Inflammatory macrophage treated with lipopolysaccharide for 1 hour (primary cell): ENCODE results near the gene SNW1.
A peak's percentile ranks its signal among the peaks of the same experiment; 100 is the strongest.
"Not testable (repeated sequence)": the region's sequence is repeated elsewhere in the genome, so short reads cannot be mapped to it uniquely, and the experiment has no call there.

Source experiments
- DNase-seq, 2 donors: peaks; one replicate each; pipeline ENCODE4 v3.0.0-alpha.2; 2020 to 2022

The SNW1 gene

DNA sequence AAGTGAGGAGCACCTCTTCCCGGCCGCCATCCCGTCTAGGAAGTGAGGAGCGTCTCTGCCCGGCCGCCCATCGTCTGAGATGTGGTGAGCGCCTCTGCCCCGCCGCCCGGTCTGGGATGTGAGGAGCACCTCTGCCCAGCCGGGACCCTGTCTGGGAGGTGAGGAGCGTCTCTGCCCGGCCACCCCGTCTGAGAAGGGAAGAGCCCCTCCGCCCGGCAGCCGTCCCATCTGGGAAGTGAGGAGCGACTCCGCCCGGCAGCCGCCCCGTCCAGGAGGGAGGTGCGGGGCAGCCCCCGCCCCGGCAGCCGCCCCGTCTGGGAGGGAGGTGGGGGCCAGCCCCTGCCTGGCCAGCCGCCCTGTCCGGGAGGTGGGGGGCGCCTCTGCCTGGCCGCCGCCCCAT, 13.5 kb downstream of the SNW1 start:
- not testable (repeated sequence) for DNase-seq

- DNase-seq, result no peak
These were observed 14.8 kb downstream of the SNW1 start for GRCh38 chr14:77746064-77746702.

- DNase-seq, result no peak
These were observed 19.5 kb downstream of the SNW1 start for GRCh38 chr14:77741438-77741837.

DNA sequence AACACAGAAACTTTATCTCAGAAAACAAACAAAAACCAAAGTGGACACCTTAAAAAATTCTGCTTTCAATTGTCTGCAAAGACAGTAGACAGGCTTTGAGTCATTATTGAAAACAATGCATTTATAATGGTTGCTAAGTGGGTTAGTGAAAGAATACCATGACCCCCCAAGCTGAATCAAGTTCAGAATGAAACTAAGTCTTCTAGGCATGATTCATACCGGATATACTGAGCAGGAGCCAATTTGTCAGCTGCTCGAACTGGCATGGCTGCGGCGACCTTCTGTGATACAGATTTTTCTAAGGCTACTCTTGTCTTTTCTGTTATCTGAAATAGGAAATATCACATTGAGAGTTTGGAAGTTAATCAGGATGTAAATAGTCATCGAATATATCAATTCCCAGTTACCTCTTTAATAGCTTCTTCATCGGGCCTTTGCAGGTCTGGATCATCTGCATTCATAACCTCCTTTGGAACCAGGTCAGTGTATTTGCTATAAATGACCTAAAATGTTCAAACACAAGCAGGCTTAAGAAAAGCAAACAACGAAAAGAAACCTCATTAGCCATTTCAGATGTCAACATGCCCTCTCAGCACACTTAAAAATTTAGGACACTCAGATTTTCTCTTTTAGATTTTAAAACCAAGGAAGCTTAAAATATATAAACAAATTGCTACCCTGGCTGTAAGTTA, 22.3 kb downstream of the SNW1 start:
- no peak for DNase-seq

- no peak for DNase-seq
These were observed 29.9 kb downstream of the SNW1 start for GRCh38 chr14:77730976-77731497.

DNA sequence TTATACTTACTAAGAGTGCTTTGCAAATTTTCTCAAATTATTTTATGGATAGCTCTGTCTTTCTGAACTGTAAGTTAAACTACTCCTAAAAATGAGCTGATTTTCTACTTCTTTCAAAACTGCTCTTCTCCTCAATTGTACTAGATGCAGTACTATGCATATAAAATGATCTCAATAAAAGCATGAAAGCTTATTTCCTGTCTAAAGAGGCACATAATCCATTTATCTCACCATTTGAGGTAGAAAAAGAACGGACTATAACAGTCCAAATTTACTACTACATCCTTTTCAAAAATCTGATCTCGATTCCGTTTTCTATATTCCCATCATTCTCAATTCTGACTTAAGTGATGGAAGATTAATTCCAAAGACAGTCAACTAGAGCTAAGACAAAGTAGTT, 38.7 kb downstream of the SNW1 start:
- DNase-seq, result no peak

- DNase-seq, result no peak
These were observed 39.5 kb downstream of the SNW1 start for GRCh38 chr14:77721437-77721836.

DNA sequence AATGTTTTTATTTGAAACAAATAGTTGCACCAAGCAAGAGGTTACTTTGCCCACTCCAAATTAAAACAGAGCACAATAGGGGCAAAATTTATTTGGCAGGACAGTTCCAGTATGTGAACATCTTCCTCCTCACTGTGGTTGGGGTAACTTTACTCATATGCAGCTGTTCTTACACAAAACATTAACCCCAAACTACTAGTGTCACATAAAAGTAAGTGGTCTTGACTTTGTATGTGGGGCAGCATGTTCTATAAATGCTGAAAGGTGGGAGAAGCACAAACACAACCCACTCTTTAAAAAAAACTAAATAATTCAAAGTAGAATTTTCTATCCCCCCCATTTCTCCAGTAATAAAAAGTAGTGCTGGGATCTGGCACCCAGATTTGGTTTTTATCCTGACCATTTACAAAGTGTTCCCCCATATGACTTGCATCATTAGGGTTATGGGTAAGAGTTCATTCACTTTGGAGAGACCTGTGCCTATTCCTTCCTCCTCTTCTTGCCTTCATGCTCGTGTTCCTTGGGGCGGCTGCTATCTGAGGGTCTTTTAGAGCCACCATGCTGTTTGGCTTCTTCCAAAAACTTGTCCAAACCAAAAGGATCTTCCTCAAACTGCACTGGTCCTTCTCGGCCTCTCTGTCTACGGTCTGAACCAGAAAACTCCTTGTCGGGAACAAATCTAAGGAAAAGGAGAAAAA, 43.2 kb downstream of the SNW1 start:
- DNase-seq, result no peak

DNA sequence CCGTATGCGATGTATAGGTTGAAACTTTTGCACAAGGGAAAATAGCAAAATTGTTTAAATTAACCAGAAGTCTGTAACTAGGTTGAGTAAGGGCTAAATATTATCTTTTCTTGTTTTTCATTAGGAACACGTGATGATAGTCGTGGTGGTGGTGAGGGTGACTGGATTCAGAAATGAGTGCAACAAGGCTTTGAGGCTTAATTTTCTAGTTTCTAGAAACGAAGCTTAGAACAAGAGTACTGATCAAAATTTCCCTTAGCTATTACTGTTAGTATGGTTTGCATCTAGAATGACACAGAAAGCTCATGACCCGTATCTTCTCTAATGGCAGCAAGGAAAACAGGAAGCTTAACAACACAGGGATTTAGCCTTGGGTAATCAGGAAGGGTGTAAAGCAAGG, 46.0 kb downstream of the SNW1 start:
- DNase-seq, result peak in 1 of 2 donors; percentile 49

GRCh38 chr14:77710364-77710763, 50.6 kb downstream of the SNW1 start:
- DNase-seq, result no peak

- no peak for DNase-seq
These were observed 51.5 kb downstream of the SNW1 start for GRCh38 chr14:77709412-77709811.

GRCh38 chr14:77708749-77709148, 52.2 kb downstream of the SNW1 start:
- no peak for DNase-seq

- DNase-seq, result peak; percentile 81 to 93
These were observed 53.1 kb downstream of the SNW1 start, which contains the start of the genes ALKBH1 and SLIRP for GRCh38 chr14:77707724-77708408. Gene ALKBH1 (minus strand): TSS chr14:77708023. CDS start chr14:77708004, 19 bp downstream. Gene SLIRP (plus strand): TSS chr14:77708103. CDS start chr14:77708112, 9 bp downstream.

DNA sequence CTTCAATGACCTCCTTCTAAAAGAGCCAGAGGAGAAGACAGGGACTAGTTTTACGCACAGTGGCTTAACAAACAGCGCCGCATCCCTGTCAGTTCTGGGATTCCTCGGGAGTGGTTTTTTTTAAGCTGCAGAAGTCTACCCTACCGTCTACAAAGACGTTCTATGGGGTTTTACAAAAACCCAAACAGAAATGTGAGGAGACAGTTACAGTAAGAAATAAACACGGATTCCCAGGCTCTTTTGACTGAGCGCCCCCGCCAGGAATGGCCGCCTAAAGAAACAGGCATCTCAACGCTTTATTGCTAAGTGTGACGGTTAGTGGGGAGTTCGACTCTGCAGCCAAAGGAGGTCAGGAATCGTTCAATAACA, 53.6 kb downstream of the SNW1 start:
- DNase-seq, result peak; percentile 23 to 30

DNA sequence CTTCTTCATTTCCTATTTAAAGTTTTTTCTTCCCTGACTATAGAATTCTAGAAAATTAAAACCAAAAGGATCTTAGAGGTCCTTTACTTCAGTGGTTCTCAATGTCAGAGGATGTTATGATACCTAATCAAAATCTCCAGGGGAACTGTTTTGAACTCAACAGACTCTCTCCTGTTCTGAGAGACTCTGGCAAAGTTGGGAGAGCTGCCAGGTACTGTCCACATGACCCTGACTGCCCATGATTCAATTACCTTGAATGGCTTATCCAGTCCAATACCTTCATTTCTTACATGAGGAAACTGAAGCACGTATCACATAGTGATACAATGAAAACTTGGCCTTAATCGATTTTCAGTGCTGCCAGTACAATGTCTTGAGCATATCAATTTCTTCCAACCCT, 69.7 kb downstream of the SNW1 start:
- DNase-seq, result no peak

DNA sequence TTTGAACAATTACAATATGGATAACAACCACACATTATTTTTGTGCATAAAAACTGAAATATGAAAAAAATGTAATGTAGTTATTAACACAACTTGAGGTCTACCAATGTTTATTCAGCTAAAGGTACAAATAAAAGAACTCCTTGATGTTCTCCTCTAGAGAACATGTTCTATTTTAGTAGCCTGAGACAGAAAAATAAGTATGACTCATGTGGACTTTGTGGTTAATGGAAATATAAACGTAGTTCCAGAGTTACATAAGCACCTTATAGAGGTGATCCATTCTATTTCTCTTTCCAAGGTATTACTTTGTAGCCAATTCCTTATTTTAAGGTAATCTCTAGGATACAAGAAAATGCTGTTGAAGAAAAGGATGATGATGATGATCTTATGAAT, 78.8 kb downstream of the SNW1 start:
- DNase-seq, result no peak

- no peak for DNase-seq
These were observed 79.5 kb downstream of the SNW1 start for GRCh38 chr14:77681196-77682157.

DNA sequence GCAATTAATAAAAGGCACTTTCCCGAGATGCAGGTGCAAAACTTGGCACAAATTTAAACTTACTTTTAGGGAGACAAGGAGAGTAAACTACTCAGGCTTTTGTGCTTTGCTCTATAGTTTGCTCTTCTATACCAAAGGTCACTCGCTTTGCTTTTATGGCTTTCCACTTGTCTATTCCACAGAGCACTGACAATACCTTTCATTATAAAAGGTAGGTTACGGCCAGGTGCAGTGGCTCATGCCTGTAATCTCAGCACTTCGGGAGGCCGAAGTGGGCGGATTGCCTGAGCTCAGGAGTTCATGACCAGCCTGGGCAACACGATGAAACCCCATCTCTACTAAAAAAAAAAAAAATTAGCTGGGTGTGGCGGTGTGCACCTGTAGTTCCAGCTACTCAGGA, 86.0 kb downstream of the SNW1 start:
- no peak for DNase-seq

DNA sequence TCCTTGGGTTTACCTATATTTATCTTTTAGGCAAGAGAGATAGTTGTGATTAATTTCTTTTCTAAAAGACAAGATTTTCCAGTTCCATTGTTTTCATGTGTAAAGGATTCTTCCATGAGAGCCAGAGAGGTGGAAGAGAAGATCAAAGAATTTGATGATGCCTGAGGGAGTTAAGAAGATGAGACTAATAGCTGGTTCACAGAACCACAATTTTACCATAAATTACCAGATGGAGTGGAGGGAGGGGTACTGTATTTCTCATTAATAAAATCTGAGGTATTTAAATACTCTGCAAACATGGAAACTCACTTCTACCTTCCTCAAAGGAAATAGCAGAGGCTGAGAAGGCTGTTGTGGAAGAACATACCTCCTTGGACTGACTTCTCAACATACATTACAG, 87.8 kb downstream of the SNW1 start:
- no peak for DNase-seq
